Natural killer cell (primary cell): ENCODE data around the gene PGAP3. TPM values are rescaled to one million over a fixed set of nuclear protein-coding genes. Genes with fewer than 3 reads are reported as not detected.

Experiments
- ATAC-seq, 3 donors: fragments of 150-1000 bp in 2 of 3; fragments of 200-7000 bp in 1 of 3; cut with Tn5 transposase; 1 replicate in 1 of 3; 2 replicates in 2 of 3; pipeline ENCODE4 v1.10.0; 2021; ENCODE audit warnings: mild to moderate bottlenecking in 2 of 3, moderate library complexity in 2 of 3
- DNase-seq, 2 donors: peaks; one replicate each; pipeline versions ENCODE4 v3.0.0 to v3.0.0-alpha.2; 2013 to 2021; ENCODE audit warnings: mixed read lengths in 1 of 2
- H3K27ac ChIP-seq: one replicate; pipeline ENCODE4 v1.5.1; 2013; ENCODE audit warnings: mild to moderate bottlenecking, low read length
- H3K27me3 ChIP-seq: one replicate; pipeline ENCODE4 v1.6.1; 2013; ENCODE audit warnings: low read length; ENCODE audit not compliant: control insufficient read depth, insufficient read depth
- H3K36me3 ChIP-seq: one replicate; pipeline ENCODE4 v1.6.1; 2013; ENCODE audit warnings: low read length; ENCODE audit not compliant: control insufficient read depth, insufficient read depth
- H3K4me1 ChIP-seq: one replicate; pipeline ENCODE4 v1.6.1; 2013; ENCODE audit warnings: low read length; ENCODE audit not compliant: control insufficient read depth, insufficient read depth
- H3K4me3 ChIP-seq: one replicate; pipeline ENCODE4 v1.5.1; 2013; ENCODE audit warnings: low read length
- H3K9me3 ChIP-seq: one replicate; pipeline ENCODE4 v1.6.1; 2013; ENCODE audit warnings: low read length; ENCODE audit not compliant: control insufficient read depth, insufficient read depth
- H3K27ac Mint-ChIP-seq, 2 donors: one replicate each; pipeline ENCODE4 v1.8.0; 2022; ENCODE audit warnings: mild to moderate bottlenecking in 2 of 2, mixed read lengths in 2 of 2, moderate library complexity in 1 of 2
- H3K27me3 Mint-ChIP-seq, 2 donors: one replicate each; pipeline ENCODE4 v1.8.0; 2022; ENCODE audit warnings: low read depth in 2 of 2, mixed read lengths in 2 of 2
- H3K36me3 Mint-ChIP-seq: one replicate; pipeline ENCODE4 v1.8.0; 2022; ENCODE audit warnings: mixed read lengths
- H3K4me1 Mint-ChIP-seq, 2 donors: one replicate each; pipeline ENCODE4 v1.8.0; 2022; ENCODE audit warnings: mixed read lengths in 2 of 2
- H3K4me3 Mint-ChIP-seq: one replicate; pipeline ENCODE4 v1.8.0; 2022; ENCODE audit warnings: mild to moderate bottlenecking, moderate library complexity, mixed read lengths
- H3K9me3 Mint-ChIP-seq, 2 donors: one replicate each; pipeline ENCODE4 v1.8.0; 2022; ENCODE audit warnings: mixed read lengths in 2 of 2
- CTCF ChIP-seq: fragments of 200-600 bp; IDR thresholded peaks from one replicate; pipeline ENCODE4 v1.8.0; 2022; ENCODE audit warnings: antibody characterized with exemption
- WGBS: methylation state at CpG from one replicate; pipeline ENCODE4 v1.1.7; 2013; ENCODE audit warnings: missing lambda C conversion rate; ENCODE audit not compliant: insufficient coverage; 5-methylcytosine and 5-hydroxymethylcytosine counted together
- intact Hi-C: fragments of 100-400 bp; cut with micrococcal nuclease; formaldehyde crosslinking; loops from one replicate; pipeline ENCODE4 v1.14.2; 2022
- total RNA-seq, 4 donors: library from RNA; stranded (reverse); fragments of 120-200 nt in 1 of 4; gene quantifications; one replicate each; pipeline versions ENCODE4 v1.2.3 to v1.2.4, GENCODE V29; 2013 to 2022

Gene PGAP3
- total RNA-seq, 3 donors from 2014 or later (not counting 1 experiment from before 2014, with no cell fraction given): 45.8 to 57.8 (median 52.4) TPM

GRCh38 chr17:39632153-39632941, 55.5 kb downstream of the PGAP3 start:
- peaks cover 0 to 21% of the 10 kb centered on the region in 2 donors for H3K27me3 Mint-ChIP-seq
- Histone ChIP-seq H3K27ac (no peak overlapping the region), H3K9me3 (no peaks in the 10 kb centered on the region), H3K4me3 (no peak overlapping the region), H3K36me3 (no peaks in the 10 kb centered on the region), H3K27me3 (peaks cover 5% of the 10 kb centered on the region), H3K4me1 (peaks cover 12% of the 10 kb centered on the region)
- H3K9me3 Mint-ChIP-seq: no peaks in the 10 kb centered on the region
- 58% methylated on average over 13 of the region's 13 CpGs for whole genome bisulfite sequencing
- intact Hi-C loops: no loop called here
- H3K4me1 Mint-ChIP-seq: peaks cover under 1 to 14% of the 10 kb centered on the region in 2 donors
- no peaks in the 10 kb centered on the region for H3K36me3 Mint-ChIP-seq
- ATAC-seq: no peak
- no peak overlapping the region for H3K4me3 Mint-ChIP-seq
- DNase-seq: no peak
- H3K27ac Mint-ChIP-seq: no peak overlapping the region
- no peak for TF ChIP-seq CTCF

GRCh38 chr17:39631403-39631802, 56.5 kb downstream of the PGAP3 start:
- no peaks in the 10 kb centered on the region for H3K9me3 Mint-ChIP-seq
- Histone ChIP-seq H3K4me1 (peaks cover 13% of the 10 kb centered on the region), H3K27me3 (peaks cover 10% of the 10 kb centered on the region), H3K36me3 (no peaks in the 10 kb centered on the region), H3K27ac (no peak overlapping the region), H3K4me3 (no peak overlapping the region), H3K9me3 (no peaks in the 10 kb centered on the region)
- 44% methylated on average over 5 of the region's 6 CpGs for whole genome bisulfite sequencing
- TF ChIP-seq CTCF: no peak
- H3K4me1 Mint-ChIP-seq: peaks cover 0 to 14% of the 10 kb centered on the region in 2 donors
- H3K36me3 Mint-ChIP-seq: no peaks in the 10 kb centered on the region
- ATAC-seq (no peak), DNase-seq (no peak)
- H3K27ac Mint-ChIP-seq: no peak overlapping the region
- peaks cover 2 to 27% of the 10 kb centered on the region in 2 donors for H3K27me3 Mint-ChIP-seq
- no peak overlapping the region for H3K4me3 Mint-ChIP-seq
- intact Hi-C loops: no loop called here

- no peak for TF ChIP-seq CTCF
- Mint-ChIP-seq H3K27ac (no peak overlapping the region), H3K36me3 (no peaks in the 10 kb centered on the region), H3K4me3 (no peak overlapping the region), H3K27me3 (peaks cover 10 to 34% of the 10 kb centered on the region in 2 donors), H3K9me3 (no peaks in the 10 kb centered on the region), H3K4me1 (peaks cover 0 to 18% of the 10 kb centered on the region in 2 donors)
- H3K27me3 ChIP-seq: peaks cover 13% of the 10 kb centered on the region
- H3K4me3 ChIP-seq: no peak overlapping the region
- H3K27ac ChIP-seq: no peak overlapping the region
- WGBS: 89% methylated on average over 11 of the region's 12 CpGs
- DNase-seq (no peak), ATAC-seq (no peak)
- no peaks in the 10 kb centered on the region for H3K9me3 ChIP-seq
- intact Hi-C loops: no loop called here
- peaks cover 6% of the 10 kb centered on the region for H3K4me1 ChIP-seq
- no peaks in the 10 kb centered on the region for H3K36me3 ChIP-seq
These were observed 58.0 kb downstream of the PGAP3 start for GRCh38 chr17:39629898-39630297.

- Histone ChIP-seq H3K9me3 (no peaks in the 10 kb centered on the region), H3K27ac (no peak overlapping the region), H3K27me3 (peaks cover 13% of the 10 kb centered on the region), H3K4me1 (peaks cover 6% of the 10 kb centered on the region), H3K36me3 (no peaks in the 10 kb centered on the region), H3K4me3 (no peak overlapping the region)
- no peak overlapping the region for H3K27ac Mint-ChIP-seq
- ATAC-seq (no peak), DNase-seq (no peak)
- H3K4me3 Mint-ChIP-seq: no peak overlapping the region
- 82% methylated on average over 2 of the region's 3 CpGs for WGBS
- H3K36me3 Mint-ChIP-seq: no peaks in the 10 kb centered on the region
- no peak for TF ChIP-seq CTCF
- intact Hi-C loops: no loop called here
- H3K9me3 Mint-ChIP-seq: no peaks in the 10 kb centered on the region
- H3K27me3 Mint-ChIP-seq: peaks cover 10 to 34% of the 10 kb centered on the region in 2 donors
- H3K4me1 Mint-ChIP-seq: peaks cover 0 to 20% of the 10 kb centered on the region in 2 donors
These were observed 58.4 kb downstream of the PGAP3 start for GRCh38 chr17:39629494-39629880.
